C4-2B (cell line): Measurements from ENCODE around the gene AFAP1.

ENCODE experiments used
- H3K27ac ChIP-seq: fragments of 450-650 bp; 2 replicates; pipeline ENCODE4 v1.5.1; 2017
- CTCF ChIP-seq: fragments of 450-650 bp; conservative IDR thresholded peaks from 2 replicates; pipeline ENCODE4 v1.5.1; 2017; ENCODE audit warnings: mild to moderate bottlenecking
- ZFX ChIP-seq: fragments of 450-650 bp; IDR thresholded peaks from 2 replicates; pipeline ENCODE4 v1.6.1; 2017

The AFAP1 gene

GRCh38 chr4:7738458-7739076, 201.1 kb downstream of the AFAP1 start:
- H3K27ac ChIP-seq = no peak overlapping the region
- no peak for TF ChIP-seq CTCF
- no peak for TF ChIP-seq ZFX

GRCh38 chr4:7737752-7738457, 201.8 kb downstream of the AFAP1 start:
- TF ChIP-seq ZFX = no peak
- no peak for TF ChIP-seq CTCF
- H3K27ac ChIP-seq = no peak overlapping the region

- H3K27ac ChIP-seq = no peak overlapping the region
- TF ChIP-seq CTCF (no peak), ZFX (no peak)
Measured at GRCh38 chr4:7737268-7737645, 202.4 kb downstream of the AFAP1 start.

GRCh38 chr4:7736436-7737267, 203.0 kb downstream of the AFAP1 start:
- TF ChIP-seq CTCF = no peak
- TF ChIP-seq ZFX = no peak
- H3K27ac ChIP-seq = no peak overlapping the region

GRCh38 chr4:7735961-7736360, 203.7 kb downstream of the AFAP1 start:
- TF ChIP-seq CTCF (no peak), ZFX (no peak)

GRCh38 chr4:7735395-7735794, 204.3 kb downstream of the AFAP1 start:
- no peak overlapping the region for H3K27ac ChIP-seq
- TF ChIP-seq CTCF (no peak), ZFX (no peak)

More at GRCh38 chr4:7735961-7736360, 203.7 kb downstream of the AFAP1 start:
- no peak overlapping the region for H3K27ac ChIP-seq
